ENCODE results near the gene CKMT2. TPM values are rescaled to one million over a fixed set of nuclear protein-coding genes. Genes with fewer than 3 reads are reported as not detected.

The CKMT2 gene
- total RNA-seq, 1 experiment from 2014 or later, result not detected

DNA sequence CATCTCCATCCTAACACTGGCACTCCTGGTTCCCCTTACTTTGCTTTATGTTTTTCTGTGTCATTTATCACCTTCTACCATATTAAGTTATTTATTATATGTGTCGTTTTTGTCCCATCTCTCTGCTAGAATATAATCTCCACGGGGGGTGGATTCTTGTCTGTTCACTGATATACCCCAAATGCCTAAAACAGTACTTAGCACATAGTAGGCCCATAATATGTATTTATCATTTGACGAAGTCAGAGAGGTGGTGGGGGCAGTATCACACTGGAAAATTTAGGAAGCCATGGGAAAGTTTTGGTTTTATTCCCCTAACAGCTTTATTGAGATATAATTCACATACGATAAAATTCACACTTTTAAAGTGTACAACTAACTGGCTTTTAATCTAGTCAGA is 82.7 kb downstream of the CKMT2 start:
- CTCF ChIA-PET, result interaction anchor here (1.2 kb wide), 1 partner anchor 16 kb away, joined by 3 read pairs; no protein-coding TSS in a partner anchor
- Histone ChIP-seq H3K27ac (ENCODE audit: low read length) (no peak overlapping the region), H3K79me2 (ENCODE audit: low read length) (no peaks in the 10 kb centered on the region)

More for the DNA sequence above, 82.7 kb downstream of the CKMT2 start:
- no peak overlapping the region for H2AFZ ChIP-seq (ENCODE audit: low read length)
- no peak for ATAC-seq
- H3K27me3 ChIP-seq (ENCODE audit: low read length), result no peaks in the 10 kb centered on the region
- H3K9me3 ChIP-seq (ENCODE audit: low read length), result no peaks in the 10 kb centered on the region
- POLR2A ChIA-PET (ENCODE audit: unreplicated experiment), result no interaction called here
- no peaks in the 10 kb centered on the region for H4K20me1 ChIP-seq (ENCODE audit: low read length)
- no peak overlapping the region for H3K4me3 ChIP-seq (ENCODE audit: low read length)
- no peaks in the 10 kb centered on the region for H3F3A ChIP-seq (ENCODE audit: low read length, unreplicated experiment)
- no peak overlapping the region for H3K4me2 ChIP-seq (ENCODE audit: low read length)
- no peak overlapping the region for H3K9ac ChIP-seq (ENCODE audit: low read length)
- H3K9me2 ChIP-seq (replicated peaks; ENCODE audit: low read length), result no peaks in the 10 kb centered on the region
- H3K4me1 ChIP-seq (ENCODE audit: insufficient read depth, low read length), result no peaks in the 10 kb centered on the region
- TSS peak; percentile 6 for BruUV-seq (replicated peaks)
- DNase-seq, result no peak
- TF ChIP-seq EZH2phosphoT487 (IDR thresholded peaks at IDR 0.05; ENCODE audit: borderline replicate concordance, low read length), result no peak
- TF ChIP-seq CTCF (conservative IDR thresholded peaks at IDR 0.05; ENCODE audit: low read depth, low read length), result no peak
- no peak for TF ChIP-seq EZH2 (IDR thresholded peaks at IDR 0.05; ENCODE audit: low read length, unreplicated experiment)
- H3K36me3 ChIP-seq (ENCODE audit: low read depth, low read length), result peaks cover 5% of the 10 kb centered on the region; the same call in 1 of the 2 replicates
- intact Hi-C loops (cut with micrococcal nuclease), result no loop called here

Other genes starting within 250 kb of the CKMT2 start
- gene ZCCHC9, start 68.3 kb downstream of the CKMT2 start, total RNA-seq (2014; rRNA removed), result 19.4 and 22.7 TPM in 2 replicates
- not detected in 2 replicates for gene ACOT12, start 160.8 kb downstream of the CKMT2 start, total RNA-seq (2014; rRNA removed)